ENCODE measurements around the gene SEMA4G.
"Not testable (repeated sequence)": the region's sequence is repeated elsewhere in the genome, so short reads cannot be mapped to it uniquely, and the experiment has no call there.

The SEMA4G gene

GRCh38 chr10:100966887-100967286 is 2.4 kb upstream of the SEMA4G start:
- no peak overlapping the region for H3K4me3 Mint-ChIP-seq
- no peaks in the 10 kb centered on the region for H3K36me3 Mint-ChIP-seq
- no peak overlapping the region for H3K27ac Mint-ChIP-seq
- no peaks in the 10 kb centered on the region for H3K27me3 Mint-ChIP-seq
- H3K4me1 Mint-ChIP-seq (ENCODE audit: low read depth) = peaks cover 6% of the 10 kb centered on the region
- no peaks in the 10 kb centered on the region for H3K9me3 Mint-ChIP-seq (ENCODE audit: low read depth)

DNA sequence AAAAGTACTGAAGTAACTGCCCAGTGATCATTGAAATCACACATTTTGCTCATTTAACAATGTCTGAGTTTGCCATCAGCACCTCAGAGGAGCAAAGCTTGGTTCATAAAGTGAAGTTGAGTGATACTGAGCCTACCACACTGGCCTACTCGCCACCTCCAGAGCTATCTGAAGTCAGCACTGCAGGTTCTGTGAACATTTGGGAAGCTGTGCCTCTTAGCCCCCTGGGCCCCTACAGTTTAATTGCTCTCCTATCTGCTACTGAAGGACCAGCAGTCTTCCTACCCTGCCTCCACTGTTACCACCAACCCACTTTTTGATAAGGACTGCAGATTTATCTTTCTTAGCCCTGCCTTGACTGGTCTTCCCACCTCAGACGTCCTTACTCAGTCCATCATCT is 2.0 kb upstream of the SEMA4G start:
- no peak overlapping the region for H3K27ac Mint-ChIP-seq
- no peak overlapping the region for H3K4me3 Mint-ChIP-seq
- H3K36me3 Mint-ChIP-seq = no peaks in the 10 kb centered on the region
- H3K4me1 Mint-ChIP-seq (ENCODE audit: low read depth) = peaks cover 6% of the 10 kb centered on the region
- no peaks in the 10 kb centered on the region for H3K27me3 Mint-ChIP-seq
- H3K9me3 Mint-ChIP-seq (ENCODE audit: low read depth) = no peaks in the 10 kb centered on the region

GRCh38 chr10:100968062-100968736 is 1.1 kb upstream of the SEMA4G start:
- H3K36me3 Mint-ChIP-seq = no peaks in the 10 kb centered on the region
- peaks cover 6% of the 10 kb centered on the region for H3K4me1 Mint-ChIP-seq (ENCODE audit: low read depth)
- no peaks in the 10 kb centered on the region for H3K9me3 Mint-ChIP-seq (ENCODE audit: low read depth)
- no peak overlapping the region for H3K27ac Mint-ChIP-seq
- no peaks in the 10 kb centered on the region for H3K27me3 Mint-ChIP-seq
- H3K4me3 Mint-ChIP-seq = peak overlapping the region; percentile 75

DNA sequence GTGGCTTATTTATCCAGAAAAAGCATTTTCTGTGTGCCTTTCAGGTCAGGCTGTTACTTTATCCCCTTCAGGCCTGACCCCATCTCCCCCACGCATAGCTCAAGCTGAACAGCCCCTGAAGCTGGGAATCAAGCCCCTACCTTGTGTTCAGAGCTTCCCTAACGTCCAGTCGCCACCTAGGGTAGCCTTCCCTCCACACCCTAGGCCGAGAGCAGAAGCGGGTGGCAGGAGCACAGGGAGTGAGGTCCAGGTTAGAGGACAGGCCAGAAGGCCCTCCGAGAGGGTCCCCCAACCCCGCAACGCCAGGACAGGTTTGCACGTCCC is 479 bp upstream of the SEMA4G start:
- no peaks in the 10 kb centered on the region for H3K9me3 Mint-ChIP-seq (ENCODE audit: low read depth)
- peak overlapping the region; percentile 75 for H3K4me3 Mint-ChIP-seq
- peaks cover 6% of the 10 kb centered on the region for H3K4me1 Mint-ChIP-seq (ENCODE audit: low read depth)
- no peaks in the 10 kb centered on the region for H3K27me3 Mint-ChIP-seq
- H3K36me3 Mint-ChIP-seq = no peaks in the 10 kb centered on the region
- H3K27ac Mint-ChIP-seq = no peak overlapping the region

DNA sequence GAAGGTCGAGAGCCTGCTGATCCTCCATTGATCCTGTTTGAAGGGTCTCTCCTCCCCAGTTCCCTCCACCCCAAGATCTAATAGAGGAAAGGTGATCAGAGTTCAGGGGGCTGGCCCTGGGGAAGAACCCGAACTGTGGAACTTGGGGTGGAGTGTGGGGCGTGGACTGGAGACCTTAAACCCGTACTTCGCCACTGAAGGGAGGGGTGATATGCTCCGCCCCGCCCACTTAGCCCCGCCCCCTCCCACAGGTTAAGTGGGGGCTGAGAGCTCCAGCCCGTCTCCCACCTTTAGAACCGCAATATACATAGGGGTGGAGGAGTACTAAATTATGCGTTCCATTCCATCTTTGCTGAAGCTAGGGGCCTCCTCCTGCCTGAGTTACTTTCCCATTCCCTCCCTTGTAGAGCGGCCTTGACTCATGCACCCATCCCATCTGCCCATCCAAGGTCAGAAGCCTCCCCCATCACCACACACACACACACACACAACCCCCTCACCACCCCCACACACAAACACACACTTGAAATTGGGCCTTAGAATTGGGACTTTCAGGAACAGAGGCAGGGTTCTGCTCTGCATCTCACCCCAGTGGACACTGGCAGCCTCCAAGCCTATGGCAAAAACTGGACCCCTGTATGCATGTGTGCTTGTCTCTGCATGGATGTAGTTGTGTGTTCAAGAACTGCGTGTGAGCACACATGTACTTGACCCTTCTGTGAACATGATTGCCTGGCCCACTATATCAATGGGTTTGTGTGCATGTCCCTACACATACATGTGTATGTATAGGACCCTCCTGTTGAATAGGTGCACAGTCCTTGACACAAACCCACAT is 991 bp downstream of the SEMA4G start:
- no peaks in the 10 kb centered on the region for H3K9me3 Mint-ChIP-seq (ENCODE audit: low read depth)
- H3K27me3 Mint-ChIP-seq = no peaks in the 10 kb centered on the region
- H3K4me3 Mint-ChIP-seq = peak overlapping the region; percentile 70
- no peaks in the 10 kb centered on the region for H3K36me3 Mint-ChIP-seq
- peaks cover 6% of the 10 kb centered on the region for H3K4me1 Mint-ChIP-seq (ENCODE audit: low read depth)
- H3K27ac Mint-ChIP-seq = no peak overlapping the region

GRCh38 chr10:100970914-100971811 is 1.9 kb downstream of the SEMA4G start:
- Mint-ChIP-seq H3K4me1 (ENCODE audit: low read depth) (peaks cover 6% of the 10 kb centered on the region), H3K27me3 (no peaks in the 10 kb centered on the region), H3K36me3 (no peaks in the 10 kb centered on the region), H3K27ac (no peak overlapping the region), H3K4me3 (peak overlapping the region; percentile 70), H3K9me3 (ENCODE audit: low read depth) (no peaks in the 10 kb centered on the region)

GRCh38 chr10:100972115-100972903 is 3.0 kb downstream of the SEMA4G start:
- no peak overlapping the region for H3K4me3 Mint-ChIP-seq
- H3K27me3 Mint-ChIP-seq = no peaks in the 10 kb centered on the region

DNA sequence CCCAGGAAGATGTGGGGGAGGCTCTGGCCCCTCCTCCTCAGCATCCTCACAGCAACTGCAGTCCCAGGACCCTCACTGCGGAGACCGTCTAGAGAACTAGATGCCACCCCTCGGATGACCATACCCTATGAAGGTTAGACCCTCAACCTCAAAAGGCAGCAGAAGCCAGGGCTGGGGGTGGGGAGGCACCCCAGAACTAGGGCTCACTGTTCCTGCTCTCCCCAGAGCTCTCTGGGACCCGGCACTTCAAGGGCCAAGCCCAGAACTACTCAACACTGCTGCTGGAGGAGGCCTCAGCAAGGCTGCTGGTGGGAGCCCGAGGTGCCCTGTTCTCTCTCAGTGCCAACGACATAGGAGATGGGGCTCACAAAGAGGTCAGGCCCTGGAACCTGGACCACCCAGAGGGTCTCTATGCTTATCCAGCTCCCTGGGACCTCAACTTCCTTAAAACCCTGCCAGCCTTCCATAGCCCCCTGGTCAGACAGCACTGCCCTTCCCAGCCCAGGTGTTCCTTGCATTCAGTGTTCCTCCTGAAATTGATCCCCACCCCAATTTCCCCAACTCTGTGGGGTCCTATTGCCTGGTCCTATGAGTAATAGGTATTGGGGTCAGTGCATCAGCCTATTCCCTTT is 3.7 kb downstream of the SEMA4G start:
- Mint-ChIP-seq H3K36me3 (no peaks in the 10 kb centered on the region), H3K4me1 (ENCODE audit: low read depth) (peaks cover 6% of the 10 kb centered on the region), H3K27ac (no peak overlapping the region), H3K27me3 (no peaks in the 10 kb centered on the region), H3K9me3 (ENCODE audit: low read depth) (no peaks in the 10 kb centered on the region), H3K4me3 (no peak overlapping the region)

More at GRCh38 chr10:100972115-100972903, 3.0 kb downstream of the SEMA4G start:
- H3K36me3 Mint-ChIP-seq = no peaks in the 10 kb centered on the region
- H3K4me1 Mint-ChIP-seq (ENCODE audit: low read depth) = peaks cover 6% of the 10 kb centered on the region
- H3K9me3 Mint-ChIP-seq (ENCODE audit: low read depth) = no peaks in the 10 kb centered on the region
- H3K27ac Mint-ChIP-seq = no peak overlapping the region

- not testable (repeated sequence) for H3K4me3 Mint-ChIP-seq; H3K9me3 Mint-ChIP-seq (ENCODE audit: low read depth); H3K27me3 Mint-ChIP-seq; H3K27ac Mint-ChIP-seq; H3K36me3 Mint-ChIP-seq; H3K4me1 Mint-ChIP-seq (ENCODE audit: low read depth)
These were observed 6.1 kb downstream of the SEMA4G start for GRCh38 chr10:100975397-100975796.

- Mint-ChIP-seq H3K36me3 (no peaks in the 10 kb centered on the region), H3K27me3 (no peaks in the 10 kb centered on the region), H3K4me1 (ENCODE audit: low read depth) (no peaks in the 10 kb centered on the region), H3K4me3 (no peak overlapping the region), H3K27ac (no peak overlapping the region), H3K9me3 (ENCODE audit: low read depth) (no peaks in the 10 kb centered on the region)
These were observed 7.6 kb downstream of the SEMA4G start for GRCh38 chr10:100976906-100977305.

- Mint-ChIP-seq H3K36me3 (peaks cover 2% of the 10 kb centered on the region), H3K4me3 (no peak overlapping the region), H3K9me3 (ENCODE audit: low read depth) (no peaks in the 10 kb centered on the region), H3K27ac (no peak overlapping the region), H3K4me1 (ENCODE audit: low read depth) (no peaks in the 10 kb centered on the region), H3K27me3 (no peaks in the 10 kb centered on the region)
These were observed 8.1 kb downstream of the SEMA4G start for GRCh38 chr10:100977436-100977835.

DNA sequence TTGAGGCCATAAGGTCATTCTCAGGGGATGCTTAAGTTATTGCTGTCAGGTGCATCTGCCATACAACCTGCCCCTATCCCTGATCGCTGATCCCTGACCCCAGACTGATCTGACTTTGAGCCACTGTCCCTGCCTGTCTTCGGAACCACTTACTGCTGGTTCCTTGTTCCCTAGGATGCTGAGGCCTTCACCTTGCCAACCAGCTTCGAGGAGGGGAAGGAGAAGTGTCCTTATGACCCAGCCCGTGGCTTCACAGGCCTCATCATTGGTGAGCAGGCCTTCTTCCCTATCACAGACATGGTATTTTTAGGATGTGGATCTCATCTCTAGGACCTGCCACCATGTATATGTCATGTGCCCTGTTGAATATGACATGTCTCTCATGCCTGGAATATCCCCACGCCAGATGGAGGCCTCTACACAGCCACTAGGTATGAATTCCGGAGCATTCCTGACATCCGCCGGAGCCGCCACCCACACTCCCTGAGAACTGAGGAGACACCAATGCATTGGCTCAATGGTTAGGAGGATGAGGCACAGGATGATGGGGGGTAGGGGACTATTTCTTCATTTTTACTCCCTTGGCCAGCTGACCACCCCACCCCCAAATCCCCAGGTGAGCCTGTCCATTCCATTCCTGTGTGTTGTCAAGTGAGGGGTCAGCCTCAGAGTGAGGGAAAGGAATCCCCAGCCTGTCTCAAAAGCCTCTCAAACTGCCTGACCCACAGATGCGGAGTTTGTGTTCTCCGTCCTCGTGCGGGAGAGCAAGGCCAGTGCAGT is 9.0 kb downstream of the SEMA4G start:
- no peaks in the 10 kb centered on the region for H3K27me3 Mint-ChIP-seq
- no peaks in the 10 kb centered on the region for H3K9me3 Mint-ChIP-seq (ENCODE audit: low read depth)
- H3K36me3 Mint-ChIP-seq = peaks cover 2% of the 10 kb centered on the region
- H3K4me1 Mint-ChIP-seq (ENCODE audit: low read depth) = no peaks in the 10 kb centered on the region
- no peak overlapping the region for H3K27ac Mint-ChIP-seq
- no peak overlapping the region for H3K4me3 Mint-ChIP-seq

DNA sequence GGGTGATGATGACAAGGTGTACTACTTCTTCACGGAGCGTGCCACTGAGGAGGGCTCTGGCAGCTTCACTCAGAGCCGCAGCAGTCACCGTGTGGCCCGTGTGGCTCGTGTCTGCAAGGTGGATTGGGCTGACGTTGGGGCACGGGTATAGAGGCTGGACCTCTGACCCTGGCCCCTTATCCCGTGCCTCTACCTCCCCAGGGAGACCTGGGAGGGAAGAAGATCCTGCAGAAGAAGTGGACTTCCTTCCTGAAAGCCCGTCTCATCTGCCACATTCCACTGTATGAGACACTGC is 9.5 kb downstream of the SEMA4G start:
- H3K4me1 Mint-ChIP-seq (ENCODE audit: low read depth) = no peaks in the 10 kb centered on the region
- H3K4me3 Mint-ChIP-seq = no peak overlapping the region
- no peaks in the 10 kb centered on the region for H3K9me3 Mint-ChIP-seq (ENCODE audit: low read depth)
- H3K36me3 Mint-ChIP-seq = peaks cover 2% of the 10 kb centered on the region
- H3K27me3 Mint-ChIP-seq = no peaks in the 10 kb centered on the region
- no peak overlapping the region for H3K27ac Mint-ChIP-seq
